Measurements from ENCODE around the gene OMP.

The OMP gene

DNA sequence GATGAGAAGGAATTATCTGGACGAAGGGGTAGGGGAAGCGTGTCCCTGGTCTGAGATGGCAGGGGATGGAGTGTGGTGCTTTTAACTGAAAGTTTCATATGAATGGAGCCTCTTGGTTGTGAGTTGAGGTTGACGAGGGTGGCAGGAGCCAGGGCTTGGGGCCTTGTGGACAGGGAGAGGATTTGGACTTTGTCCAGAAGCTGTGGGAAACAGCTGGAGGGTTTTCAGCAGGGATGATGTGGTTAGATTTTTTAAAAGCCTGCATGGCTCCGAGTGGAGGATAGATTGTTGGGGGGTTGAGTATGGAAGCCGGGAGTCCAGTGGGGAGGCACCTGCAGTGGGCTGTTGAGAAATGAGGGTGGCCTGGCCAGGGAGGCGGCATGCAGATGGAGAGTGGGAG lies 50.2 kb downstream of the OMP start:
- Mint-ChIP-seq H3K9me3 (no peaks in the 10 kb centered on the region), H3K36me3 (ENCODE audit: insufficient read depth) (peaks cover 17% of the 10 kb centered on the region), H3K4me3 (peak overlapping the region; percentile 60 to 75), H3K4me1 (ENCODE audit: low read depth in 2 of 2) (peaks cover 35 to 55% of the 10 kb centered on the region in 2 donors), H3K27me3 (no peaks in the 10 kb centered on the region), H3K27ac (peak overlapping the region; percentile 85 to 87)
- DNase-seq, result no peak
- ATAC-seq (replicated peaks), result no peak

All from effector memory CD8-positive, alpha-beta T cell (primary cell).